Peyer's patch (tissue), 4 donors: ENCODE results near the gene NEDD4L.

Experiments
- POLR2A ChIP-seq, 2 donors: fragments of 450-650 bp; IDR thresholded peaks; one replicate each; pipeline ENCODE4 v1.5.1; 2017; ENCODE audit warnings: antibody characterized with exemption in 2 of 2, mild to moderate bottlenecking in 2 of 2, moderate library complexity in 2 of 2
- TF ChIP-seq, protein P1 (sequence below), 6 experiments: fragments of 450-650 bp in 4 of 6; fragments of 200-600 bp in 2 of 6; sonication (generic) in 1 of 6; IDR thresholded peaks; one replicate each; pipeline ENCODE4 v1.5.1; 2017 to 2019; ENCODE audit warnings: antibody characterized with exemption in 6 of 6, mild to moderate bottlenecking in 3 of 6, moderate library complexity in 1 of 6

DNA sequence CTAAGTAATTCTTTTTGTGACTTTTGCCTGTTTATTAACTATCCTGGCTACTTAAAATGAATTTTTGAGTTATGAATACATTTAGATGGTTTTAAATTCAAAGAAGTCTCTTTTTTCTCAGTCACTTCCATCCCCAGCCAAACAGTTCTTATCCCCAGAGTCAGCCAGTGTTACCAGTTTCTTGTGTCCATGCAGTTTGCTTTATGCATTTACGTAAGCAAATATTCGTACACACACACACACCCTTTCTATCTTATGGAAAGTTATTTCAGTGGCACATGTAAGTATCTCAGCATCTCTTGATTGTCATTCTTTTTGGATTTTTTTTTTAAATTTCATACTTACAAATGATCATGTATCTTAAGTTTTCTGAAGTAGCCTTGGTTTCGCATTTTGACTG is 113.2 kb downstream of the NEDD4L start:
- TF ChIP-seq, protein P1, sequence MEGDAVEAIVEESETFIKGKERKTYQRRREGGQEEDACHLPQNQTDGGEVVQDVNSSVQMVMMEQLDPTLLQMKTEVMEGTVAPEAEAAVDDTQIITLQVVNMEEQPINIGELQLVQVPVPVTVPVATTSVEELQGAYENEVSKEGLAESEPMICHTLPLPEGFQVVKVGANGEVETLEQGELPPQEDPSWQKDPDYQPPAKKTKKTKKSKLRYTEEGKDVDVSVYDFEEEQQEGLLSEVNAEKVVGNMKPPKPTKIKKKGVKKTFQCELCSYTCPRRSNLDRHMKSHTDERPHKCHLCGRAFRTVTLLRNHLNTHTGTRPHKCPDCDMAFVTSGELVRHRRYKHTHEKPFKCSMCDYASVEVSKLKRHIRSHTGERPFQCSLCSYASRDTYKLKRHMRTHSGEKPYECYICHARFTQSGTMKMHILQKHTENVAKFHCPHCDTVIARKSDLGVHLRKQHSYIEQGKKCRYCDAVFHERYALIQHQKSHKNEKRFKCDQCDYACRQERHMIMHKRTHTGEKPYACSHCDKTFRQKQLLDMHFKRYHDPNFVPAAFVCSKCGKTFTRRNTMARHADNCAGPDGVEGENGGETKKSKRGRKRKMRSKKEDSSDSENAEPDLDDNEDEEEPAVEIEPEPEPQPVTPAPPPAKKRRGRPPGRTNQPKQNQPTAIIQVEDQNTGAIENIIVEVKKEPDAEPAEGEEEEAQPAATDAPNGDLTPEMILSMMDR (IDR thresholded peaks at IDR 0.05) = no peak
- TF ChIP-seq POLR2A (IDR thresholded peaks at IDR 0.05) = no peak
